GM18868 (cell line): ENCODE data around the gene CXCL3.
"Not testable (repeated sequence)": the region's sequence is repeated elsewhere in the genome, so short reads cannot be mapped to it uniquely, and the experiment has no call there.

Source experiments
- ATAC-seq: cut with Tn5 transposase; IDR thresholded peaks from one replicate; pipeline ENCODE4 v1.9.1; 2021; ENCODE audit warnings: mild to moderate bottlenecking, moderate library complexity; ENCODE audit not compliant: unreplicated experiment

The CXCL3 gene

GRCh38 chr4:74038425-74039314 is at the start of gene CXCL3:
CXCL3 (minus strand) TSS chr4:74038689; CDS start chr4:74038611, 78 bp downstream.
- peak; percentile 74 for ATAC-seq

GRCh38 chr4:74087481-74087880 is 49.0 kb upstream of the CXCL3 start:
- no peak for ATAC-seq

GRCh38 chr4:74085669-74086068 is 47.2 kb upstream of the CXCL3 start:
- no peak for ATAC-seq

- ATAC-seq: no peak
Measured at GRCh38 chr4:74084984-74085383, 46.5 kb upstream of the CXCL3 start.

- ATAC-seq: no peak
Measured at GRCh38 chr4:74083546-74083945, 45.1 kb upstream of the CXCL3 start.

- no peak for ATAC-seq
Measured at GRCh38 chr4:74081035-74081434, 42.5 kb upstream of the CXCL3 start.

- not testable (repeated sequence) for ATAC-seq
Measured at GRCh38 chr4:74080351-74080750, 41.9 kb upstream of the CXCL3 start.

- not testable (repeated sequence) for ATAC-seq
Measured at GRCh38 chr4:74079024-74079423, 40.5 kb upstream of the CXCL3 start.

- no peak for ATAC-seq
Measured at GRCh38 chr4:74073358-74073757, 34.9 kb upstream of the CXCL3 start.

GRCh38 chr4:74072739-74073138 is 34.2 kb upstream of the CXCL3 start:
- ATAC-seq: no peak

- ATAC-seq: no peak
Measured at GRCh38 chr4:74067586-74067985, 29.1 kb upstream of the CXCL3 start.

- no peak for ATAC-seq
Measured at GRCh38 chr4:74066232-74066631, 27.7 kb upstream of the CXCL3 start.

- ATAC-seq: no peak
Measured at GRCh38 chr4:74065115-74065642, 26.7 kb upstream of the CXCL3 start.

GRCh38 chr4:74063859-74064258 is 25.4 kb upstream of the CXCL3 start:
- ATAC-seq: no peak

GRCh38 chr4:74062953-74063352 is 24.5 kb upstream of the CXCL3 start:
- no peak for ATAC-seq

- no peak for ATAC-seq
Measured at GRCh38 chr4:74061430-74061829, 22.9 kb upstream of the CXCL3 start.

- ATAC-seq: no peak
Measured at GRCh38 chr4:74059161-74059829, 20.8 kb upstream of the CXCL3 start.

GRCh38 chr4:74058048-74058651 is 19.7 kb upstream of the CXCL3 start:
- ATAC-seq: no peak

- no peak for ATAC-seq
Measured at GRCh38 chr4:74057588-74057987, 19.1 kb upstream of the CXCL3 start.

- ATAC-seq: no peak
Measured at GRCh38 chr4:74056858-74057562, 18.5 kb upstream of the CXCL3 start.
